Measurements from ENCODE around the gene SCYGR8. TPM values are rescaled to one million over a fixed set of nuclear protein-coding genes. Genes with fewer than 3 reads are reported as not detected.
"Not testable (repeated sequence)": the region's sequence is repeated elsewhere in the genome, so short reads cannot be mapped to it uniquely, and the experiment has no call there.

SCYGR8 gene
- total RNA-seq, 1 donor from 2014 or later = not detected

- H3K27ac ChIP-seq = no peak overlapping the region
- ATAC-seq = no peak
- H3K9me3 ChIP-seq = no peaks in the 10 kb centered on the region
- H3K4me3 ChIP-seq = no peak overlapping the region
- no peaks in the 10 kb centered on the region for H3K27me3 ChIP-seq
- no peaks in the 10 kb centered on the region for H3K36me3 ChIP-seq
- DNase-seq = no peak
- H3K4me1 ChIP-seq = no peaks in the 10 kb centered on the region
- intact Hi-C loops (cut with DNase I) = no loop called here
- no peak for TF ChIP-seq CTCF (IDR thresholded peaks at IDR 0.05)
Observed at GRCh38 chr2:227739351-227739750, 6.3 kb upstream of the SCYGR8 start.

- ATAC-seq; DNase-seq; H3K27ac ChIP-seq; H3K4me3 ChIP-seq; intact Hi-C loops (cut with DNase I); H3K36me3 ChIP-seq; H3K9me3 ChIP-seq; H3K4me1 ChIP-seq; H3K27me3 ChIP-seq: not testable (repeated sequence)
Observed at GRCh38 chr2:227740705-227741104, 5.0 kb upstream of the SCYGR8 start.

- ATAC-seq (peak; percentile 41), DNase-seq (no peak)
- no peak for TF ChIP-seq CTCF (IDR thresholded peaks at IDR 0.05)
- H3K27ac ChIP-seq = no peak overlapping the region
- H3K36me3 ChIP-seq = no peaks in the 10 kb centered on the region
- no peaks in the 10 kb centered on the region for H3K27me3 ChIP-seq
- H3K9me3 ChIP-seq = no peaks in the 10 kb centered on the region
- intact Hi-C loops (cut with DNase I) = no loop called here
- H3K4me1 ChIP-seq = no peaks in the 10 kb centered on the region
- no peak overlapping the region for H3K4me3 ChIP-seq
Observed at GRCh38 chr2:227748079-227748478, 2.4 kb downstream of the SCYGR8 start.

GRCh38 chr2:227756261-227756660 lies 10.6 kb downstream of the SCYGR8 start:
- H3K36me3 ChIP-seq; H3K4me1 ChIP-seq; H3K27me3 ChIP-seq; H3K4me3 ChIP-seq; H3K9me3 ChIP-seq; DNase-seq; ATAC-seq; intact Hi-C loops (cut with DNase I); H3K27ac ChIP-seq: not testable (repeated sequence)

- no peak for DNase-seq
Observed at GRCh38 chr2:227759411-227760118, 13.9 kb downstream of the SCYGR8 start.

GRCh38 chr2:227761740-227762476 lies 16.2 kb downstream of the SCYGR8 start:
- Histone ChIP-seq H3K9me3 (no peaks in the 10 kb centered on the region), H3K27ac (no peak overlapping the region), H3K27me3 (no peaks in the 10 kb centered on the region), H3K36me3 (no peaks in the 10 kb centered on the region), H3K4me3 (no peak overlapping the region), H3K4me1 (peaks cover 7% of the 10 kb centered on the region)
- ATAC-seq (peak; percentile 40), DNase-seq (no peak)
- no peak for TF ChIP-seq CTCF (IDR thresholded peaks at IDR 0.05)
- intact Hi-C loops (cut with DNase I) = no loop called here

More at GRCh38 chr2:227759411-227760118, 13.9 kb downstream of the SCYGR8 start:
- no peak for ATAC-seq
- intact Hi-C loops (cut with DNase I) = no loop called here
- Histone ChIP-seq H3K4me3 (no peak overlapping the region), H3K27ac (no peak overlapping the region), H3K4me1 (peaks cover 7% of the 10 kb centered on the region), H3K27me3 (no peaks in the 10 kb centered on the region), H3K9me3 (no peaks in the 10 kb centered on the region), H3K36me3 (no peaks in the 10 kb centered on the region)
- no peak for TF ChIP-seq CTCF (IDR thresholded peaks at IDR 0.05)
